Measurements from ENCODE around the gene FADS1.

DNA sequence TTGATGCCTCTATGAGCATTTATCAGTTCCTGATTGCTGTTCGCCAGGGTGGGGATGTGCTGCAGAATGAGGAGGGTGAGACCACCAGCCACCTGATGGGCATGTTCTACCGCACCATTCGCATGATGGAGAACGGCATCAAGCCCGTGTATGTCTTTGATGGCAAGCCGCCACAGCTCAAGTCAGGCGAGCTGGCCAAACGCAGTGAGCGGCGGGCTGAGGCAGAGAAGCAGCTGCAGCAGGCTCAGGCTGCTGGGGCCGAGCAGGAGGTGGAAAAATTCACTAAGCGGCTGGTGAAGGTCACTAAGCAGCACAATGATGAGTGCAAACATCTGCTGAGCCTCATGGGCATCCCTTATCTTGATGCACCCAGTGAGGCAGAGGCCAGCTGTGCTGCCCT, 21.3 kb downstream of the FADS1 start:
- TF ChIP-seq, protein P1, sequence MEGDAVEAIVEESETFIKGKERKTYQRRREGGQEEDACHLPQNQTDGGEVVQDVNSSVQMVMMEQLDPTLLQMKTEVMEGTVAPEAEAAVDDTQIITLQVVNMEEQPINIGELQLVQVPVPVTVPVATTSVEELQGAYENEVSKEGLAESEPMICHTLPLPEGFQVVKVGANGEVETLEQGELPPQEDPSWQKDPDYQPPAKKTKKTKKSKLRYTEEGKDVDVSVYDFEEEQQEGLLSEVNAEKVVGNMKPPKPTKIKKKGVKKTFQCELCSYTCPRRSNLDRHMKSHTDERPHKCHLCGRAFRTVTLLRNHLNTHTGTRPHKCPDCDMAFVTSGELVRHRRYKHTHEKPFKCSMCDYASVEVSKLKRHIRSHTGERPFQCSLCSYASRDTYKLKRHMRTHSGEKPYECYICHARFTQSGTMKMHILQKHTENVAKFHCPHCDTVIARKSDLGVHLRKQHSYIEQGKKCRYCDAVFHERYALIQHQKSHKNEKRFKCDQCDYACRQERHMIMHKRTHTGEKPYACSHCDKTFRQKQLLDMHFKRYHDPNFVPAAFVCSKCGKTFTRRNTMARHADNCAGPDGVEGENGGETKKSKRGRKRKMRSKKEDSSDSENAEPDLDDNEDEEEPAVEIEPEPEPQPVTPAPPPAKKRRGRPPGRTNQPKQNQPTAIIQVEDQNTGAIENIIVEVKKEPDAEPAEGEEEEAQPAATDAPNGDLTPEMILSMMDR (IDR thresholded peaks at IDR 0.05) = no peak
- TF ChIP-seq POLR2A (IDR thresholded peaks at IDR 0.05) = no peak
